CD4-positive, alpha-beta T cell treated with Interleukin-21 for 1 hour (primary cell): ENCODE results near the gene BDKRB1.
"Not testable (repeated sequence)": the region's sequence is repeated elsewhere in the genome, so short reads cannot be mapped to it uniquely, and the experiment has no call there.

ENCODE experiments used
- DNase-seq: peaks from one replicate; pipeline ENCODE4 v3.0.0-alpha.2; 2020

The BDKRB1 gene

DNA sequence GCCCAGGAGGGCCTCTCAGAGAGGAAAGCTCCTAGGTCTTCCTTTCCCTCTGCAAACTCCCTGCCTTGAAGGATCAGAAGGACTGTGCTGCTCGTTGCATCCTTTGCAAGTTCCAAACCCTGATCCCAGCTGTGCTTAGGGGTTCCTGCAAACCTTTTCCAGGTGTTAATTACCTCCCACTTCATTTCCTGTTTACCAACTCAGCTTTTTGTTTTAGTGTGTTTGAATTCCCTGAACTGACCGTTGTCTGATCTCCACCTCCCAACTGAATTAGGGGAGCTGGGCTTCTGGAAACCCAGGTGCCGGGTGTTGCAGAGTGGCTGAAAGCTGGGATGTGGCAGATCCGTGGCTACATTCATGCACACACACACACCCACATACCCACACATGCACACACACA, 20.6 kb upstream of the BDKRB1 start:
- no peak for DNase-seq

DNA sequence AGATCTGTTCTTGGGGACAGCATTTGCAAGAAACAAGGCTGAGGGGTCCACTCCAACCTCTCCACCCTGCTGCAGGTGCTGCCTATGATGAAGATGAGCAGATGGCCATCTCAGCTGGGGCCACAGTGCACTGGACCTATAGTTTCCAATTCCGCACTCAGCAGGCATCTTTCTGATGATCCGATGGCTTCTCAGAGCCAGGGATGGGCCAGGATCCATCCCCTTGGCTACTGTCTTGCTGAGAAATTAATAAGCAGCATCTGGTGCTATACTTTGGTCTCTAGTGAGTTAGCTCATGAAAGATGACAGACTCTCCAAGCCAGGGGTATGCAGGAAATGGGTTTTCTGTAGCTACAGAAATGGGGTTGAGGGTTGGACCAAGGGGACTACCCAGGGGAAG, 18.4 kb upstream of the BDKRB1 start:
- DNase-seq: no peak

DNA sequence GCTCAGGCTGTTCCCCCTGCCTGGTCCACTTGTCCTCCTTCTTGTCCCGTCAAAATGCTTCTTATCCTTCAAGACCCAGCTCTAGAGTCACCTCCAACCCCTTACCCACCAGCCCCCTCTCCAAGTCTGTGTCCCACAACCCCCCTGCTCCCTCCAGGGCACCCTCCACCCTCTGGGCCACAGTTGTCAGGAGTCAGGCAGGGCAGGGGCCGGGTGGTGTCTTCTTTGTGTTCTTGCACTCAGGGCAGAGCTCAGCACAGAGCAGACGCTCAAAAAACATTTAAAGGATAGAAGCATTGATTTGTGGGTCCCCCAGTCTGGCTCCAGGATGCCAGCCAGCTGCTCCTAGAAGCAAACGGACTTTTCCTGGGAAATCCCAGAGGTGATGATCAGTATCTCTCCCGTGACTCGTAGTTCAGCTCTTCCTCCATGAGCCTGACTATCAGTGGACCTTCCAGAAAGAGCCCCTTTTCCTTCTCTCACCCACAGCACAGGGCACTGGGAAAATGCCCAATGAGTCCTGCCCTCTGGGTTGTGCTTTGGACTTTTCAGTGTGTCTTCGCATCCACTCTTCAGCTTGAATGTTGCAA, 17.2 kb upstream of the BDKRB1 start:
- no peak for DNase-seq

DNA sequence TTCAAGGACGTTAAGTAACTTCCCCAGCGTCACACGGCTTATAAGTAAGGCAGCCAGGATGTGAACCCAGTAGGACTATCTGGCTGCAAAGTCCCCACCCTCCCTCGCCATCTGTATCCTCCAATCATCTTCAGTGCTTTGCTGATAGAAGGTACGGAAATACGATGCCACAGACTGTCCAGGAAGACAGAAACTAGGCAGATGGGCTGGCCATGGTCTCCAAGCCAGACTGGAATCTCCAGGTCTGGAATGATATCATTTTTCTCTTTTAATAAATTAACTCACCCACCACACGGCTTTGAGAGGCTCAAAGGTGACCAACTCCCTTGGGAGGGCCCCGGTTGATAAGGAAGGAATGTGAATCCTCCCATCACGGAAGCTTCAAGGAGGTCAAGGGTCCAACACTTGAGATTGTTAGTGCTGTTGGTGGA, 16.3 kb upstream of the BDKRB1 start:
- no peak for DNase-seq

DNA sequence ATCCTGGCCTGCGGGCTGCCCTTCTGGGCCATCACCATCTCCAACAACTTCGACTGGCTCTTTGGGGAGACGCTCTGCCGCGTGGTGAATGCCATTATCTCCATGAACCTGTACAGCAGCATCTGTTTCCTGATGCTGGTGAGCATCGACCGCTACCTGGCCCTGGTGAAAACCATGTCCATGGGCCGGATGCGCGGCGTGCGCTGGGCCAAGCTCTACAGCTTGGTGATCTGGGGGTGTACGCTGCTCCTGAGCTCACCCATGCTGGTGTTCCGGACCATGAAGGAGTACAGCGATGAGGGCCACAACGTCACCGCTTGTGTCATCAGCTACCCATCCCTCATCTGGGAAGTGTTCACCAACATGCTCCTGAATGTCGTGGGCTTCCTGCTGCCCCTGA, 15.4 kb upstream of the BDKRB1 start:
- no peak for DNase-seq

DNA sequence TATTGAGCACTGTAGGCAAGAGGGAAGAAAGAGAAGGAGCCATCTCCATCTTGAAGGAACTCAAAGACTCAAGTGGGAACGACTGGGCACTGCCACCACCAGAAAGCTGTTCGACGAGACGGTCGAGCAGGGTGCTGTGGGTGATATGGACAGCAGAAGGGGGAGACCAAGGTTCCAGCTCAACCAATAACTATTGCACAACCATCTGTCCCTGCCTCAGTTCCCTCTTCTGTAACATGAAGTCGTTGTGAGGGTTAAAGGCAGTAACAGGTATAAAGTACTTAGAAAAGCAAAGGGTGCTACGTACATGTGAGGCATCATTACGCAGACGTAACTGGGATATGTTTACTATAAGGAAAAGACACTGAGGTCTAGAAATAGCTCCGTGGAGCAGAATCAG, 13.9 kb upstream of the BDKRB1 start:
- no peak for DNase-seq

DNA sequence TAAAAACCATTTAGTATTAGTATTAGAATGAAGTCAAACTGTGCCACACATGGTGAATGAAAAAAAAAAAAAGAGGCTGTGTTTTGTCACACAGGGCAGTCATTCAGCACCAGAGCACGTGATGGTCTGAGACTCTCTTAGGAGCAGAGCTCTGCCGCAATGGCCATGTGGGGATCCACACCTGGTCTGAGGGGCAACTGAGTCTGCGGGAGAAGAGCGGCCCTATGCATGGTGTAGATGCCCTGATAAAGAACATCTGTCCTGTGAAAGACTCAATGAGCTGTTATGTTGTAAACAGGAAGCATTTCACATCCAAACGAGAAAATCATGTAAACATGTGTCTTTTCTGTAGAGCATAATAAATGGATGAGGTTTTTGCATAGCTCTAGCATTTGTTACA, 12.2 kb upstream of the BDKRB1 start:
- DNase-seq: no peak

DNA sequence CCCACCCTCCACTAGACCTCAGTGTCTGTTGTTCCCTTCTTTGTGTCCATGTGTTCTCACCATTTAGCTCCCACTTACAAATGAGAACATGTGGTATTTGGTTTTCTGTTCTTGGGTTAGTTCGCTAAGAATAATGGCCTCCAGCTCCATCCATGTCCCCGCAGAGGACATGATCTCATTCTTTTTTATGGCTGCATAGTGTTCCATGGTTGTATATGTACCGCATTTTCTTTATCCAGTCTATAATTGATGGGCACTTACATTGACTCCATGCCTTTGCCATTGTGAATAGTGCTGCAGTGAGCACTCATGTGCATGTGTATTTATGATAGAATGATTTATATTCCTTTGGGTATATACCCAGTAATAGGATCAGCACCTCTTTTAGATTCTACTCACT, 10.9 kb upstream of the BDKRB1 start:
- DNase-seq: not testable (repeated sequence)

DNA sequence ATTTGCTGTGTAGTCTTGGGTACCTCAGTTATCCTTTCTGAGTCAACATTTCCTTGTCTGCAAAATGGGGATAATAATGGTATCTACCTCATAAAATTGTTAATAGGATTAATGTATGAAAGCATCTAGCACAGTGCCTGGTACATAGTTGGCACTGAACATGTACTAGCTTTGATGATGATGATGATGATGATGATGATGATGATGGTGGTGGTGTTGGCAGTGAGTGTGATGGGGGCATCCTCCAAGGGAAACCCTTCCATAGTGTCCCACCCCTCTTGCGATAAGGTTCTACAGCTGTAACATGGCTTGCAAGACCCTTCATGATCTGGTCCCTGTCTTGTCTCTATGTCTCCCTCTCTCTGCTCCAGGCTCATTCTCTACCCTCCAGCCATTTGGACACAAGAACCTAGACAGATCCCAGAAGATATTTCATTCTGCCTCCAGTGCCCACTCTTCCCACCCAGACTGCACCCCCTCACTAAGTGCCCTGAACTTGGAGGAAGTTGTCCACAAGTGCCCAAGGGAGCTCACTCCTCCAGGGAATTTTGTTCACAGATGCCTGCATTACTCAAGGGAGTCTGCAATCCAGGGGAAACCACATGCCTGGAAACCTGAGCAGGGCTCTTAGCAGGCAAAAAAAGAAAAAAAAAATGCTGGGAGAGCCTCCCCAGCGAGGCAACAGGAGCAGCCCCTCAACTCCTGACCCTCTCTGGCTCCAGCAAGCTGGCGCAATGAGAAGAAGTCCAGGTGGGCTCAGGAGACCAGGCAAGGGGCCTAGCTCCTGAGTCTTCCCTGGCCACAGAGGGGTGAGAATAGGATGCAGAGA, 10.1 kb upstream of the BDKRB1 start:
- DNase-seq: no peak

DNA sequence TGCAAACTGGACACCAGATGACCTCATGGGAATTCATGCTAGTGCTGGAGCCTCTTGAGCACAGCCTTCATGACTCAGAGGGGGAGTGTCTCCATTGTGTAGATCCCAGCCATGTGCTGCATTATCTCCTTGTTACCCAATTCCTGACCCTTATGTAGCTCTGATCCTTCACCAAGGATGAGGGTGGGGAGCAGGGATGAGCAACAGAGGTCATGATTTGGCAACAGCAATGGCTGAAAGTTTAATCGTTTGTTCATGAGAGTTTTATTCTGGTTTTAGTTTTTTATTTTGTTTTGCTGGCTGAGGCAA, 9.5 kb upstream of the BDKRB1 start:
- DNase-seq: no peak

DNA sequence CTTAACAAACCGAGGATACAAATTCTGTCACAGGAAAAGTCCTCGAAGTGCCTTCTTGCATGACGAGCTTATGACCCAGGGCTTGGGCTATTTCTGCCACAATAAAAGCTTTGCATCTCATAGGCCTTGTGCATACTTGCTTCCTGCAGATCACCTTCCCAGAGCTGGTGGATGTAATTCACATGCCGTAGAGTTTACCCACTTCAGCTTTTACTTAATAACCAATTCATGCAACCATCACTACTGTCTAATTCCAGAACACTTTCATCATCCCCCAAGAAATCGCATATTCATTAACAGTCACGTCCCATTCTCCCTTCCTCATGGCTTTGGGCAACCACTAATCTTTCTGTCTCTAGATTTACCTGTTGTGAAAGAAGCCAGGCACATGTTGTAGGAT, 9.0 kb upstream of the BDKRB1 start:
- DNase-seq: no peak

DNA sequence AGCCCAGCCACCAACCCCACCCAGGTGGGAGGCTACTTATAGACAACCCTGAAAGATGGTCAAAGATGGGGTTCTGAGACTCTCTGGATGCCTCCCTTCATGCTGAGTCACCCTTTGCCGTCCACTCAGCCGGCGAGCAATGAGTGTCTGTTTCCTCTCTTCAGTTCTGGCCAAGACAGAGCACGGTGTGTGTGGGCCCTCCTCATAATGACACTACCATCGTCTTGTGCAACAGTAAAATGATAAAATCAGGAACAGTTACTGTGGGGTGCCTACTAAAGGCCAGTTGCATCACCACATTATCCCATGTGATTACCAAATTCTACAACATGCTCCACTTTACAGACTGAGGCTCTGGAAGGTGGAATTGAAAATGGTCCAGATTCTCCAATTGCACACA, 7.0 kb upstream of the BDKRB1 start:
- DNase-seq: no peak

DNA sequence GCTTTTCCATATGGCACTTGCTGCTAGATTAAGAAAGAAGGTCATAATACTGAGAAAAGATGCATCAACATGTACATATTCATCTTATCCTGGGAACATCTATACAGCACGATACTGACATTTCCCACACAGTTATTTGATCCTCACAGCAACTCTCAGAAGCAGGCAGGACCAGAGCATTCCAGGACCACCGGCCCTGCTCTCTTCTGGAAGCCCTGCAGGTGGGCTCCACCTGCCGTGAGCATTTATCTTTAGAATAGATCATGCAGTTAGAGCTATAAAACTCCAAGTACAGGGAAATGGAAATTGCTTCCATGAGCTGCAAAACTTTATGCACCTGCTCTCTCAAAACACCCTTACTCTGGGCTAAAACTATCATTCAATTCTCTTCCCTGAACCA, 5.5 kb upstream of the BDKRB1 start:
- DNase-seq: no peak

DNA sequence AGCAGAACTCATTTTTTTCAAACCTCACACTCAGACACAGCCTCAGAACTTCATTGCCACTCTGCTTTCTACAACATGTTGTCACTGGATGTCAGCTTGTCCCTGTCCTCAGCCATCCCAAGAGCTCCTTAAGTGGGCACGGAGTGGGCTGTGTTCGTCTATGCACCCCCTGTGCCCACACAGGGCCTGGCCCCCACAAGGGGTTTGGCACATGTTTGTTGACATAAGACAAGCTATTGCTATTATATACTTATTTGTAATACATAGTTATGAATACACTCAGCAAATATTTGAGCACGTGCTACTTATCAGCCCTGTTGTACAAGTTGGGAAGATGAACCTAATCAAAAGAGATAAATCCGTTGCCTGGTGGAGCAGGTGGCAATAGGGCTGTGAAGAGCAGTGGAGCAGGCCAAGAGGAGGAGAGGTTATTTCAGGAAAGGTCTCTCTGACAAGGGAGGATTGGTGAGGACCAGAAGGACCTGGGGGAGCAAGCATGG, 4.3 kb upstream of the BDKRB1 start:
- no peak for DNase-seq

DNA sequence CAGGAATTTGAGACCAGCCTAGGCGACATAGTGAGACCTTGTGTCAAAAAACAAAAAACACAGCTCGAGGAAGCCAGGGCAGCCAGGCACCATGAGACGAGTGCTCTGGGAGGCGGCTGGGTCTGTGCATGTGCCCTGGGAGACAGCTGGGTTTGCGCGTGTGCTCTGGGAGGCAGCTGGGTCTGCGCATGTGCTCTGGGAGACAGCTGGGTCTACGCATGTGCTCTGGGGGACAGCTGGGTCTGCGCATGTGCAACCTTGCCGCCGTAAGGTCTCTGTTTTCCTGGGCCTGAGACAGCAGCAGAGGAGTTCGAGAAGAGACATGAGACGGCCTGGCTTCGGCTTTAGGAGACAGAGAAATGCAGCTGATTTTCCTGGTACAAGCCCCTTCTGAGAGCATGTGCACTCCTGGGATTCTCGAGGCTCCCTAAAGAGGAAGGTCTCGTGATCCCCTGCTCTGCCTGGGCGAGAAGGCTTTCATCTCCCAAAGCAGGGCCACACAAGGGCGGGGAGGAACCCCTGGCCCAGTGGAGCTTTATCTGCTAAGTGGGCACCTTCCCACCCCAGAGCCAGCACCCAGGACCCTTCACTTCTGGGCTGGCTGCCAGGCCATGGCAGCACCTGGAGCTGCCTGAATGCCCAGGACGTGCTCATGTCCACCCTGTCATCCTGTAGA, 3.5 kb upstream of the BDKRB1 start:
- no peak for DNase-seq

DNA sequence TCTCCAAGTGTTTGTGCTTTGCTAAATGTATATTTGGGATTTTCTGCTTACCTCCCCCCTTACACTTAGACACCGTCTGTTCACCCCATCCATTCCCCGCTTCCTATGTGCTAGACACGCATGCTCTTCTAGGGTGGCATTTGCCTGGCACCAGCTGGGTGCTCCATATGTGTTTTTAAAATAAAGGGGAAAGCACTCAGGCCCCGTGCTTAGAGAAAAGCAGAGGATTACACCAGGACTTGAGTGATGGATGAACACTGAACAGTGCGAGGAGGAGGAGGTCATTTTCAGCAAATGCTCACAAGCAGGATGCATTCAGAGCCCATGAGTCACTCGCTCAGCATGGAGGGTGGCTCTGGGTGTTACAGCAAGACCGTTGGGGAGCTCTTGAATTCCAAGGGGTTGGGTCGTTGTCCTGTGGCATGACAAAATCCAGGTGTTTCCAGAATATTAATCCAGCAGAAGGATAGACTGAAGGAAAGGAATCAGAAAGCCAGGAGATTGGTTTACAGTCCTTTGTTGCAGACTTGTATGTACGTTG, 2.9 kb upstream of the BDKRB1 start:
- DNase-seq: no peak

DNA sequence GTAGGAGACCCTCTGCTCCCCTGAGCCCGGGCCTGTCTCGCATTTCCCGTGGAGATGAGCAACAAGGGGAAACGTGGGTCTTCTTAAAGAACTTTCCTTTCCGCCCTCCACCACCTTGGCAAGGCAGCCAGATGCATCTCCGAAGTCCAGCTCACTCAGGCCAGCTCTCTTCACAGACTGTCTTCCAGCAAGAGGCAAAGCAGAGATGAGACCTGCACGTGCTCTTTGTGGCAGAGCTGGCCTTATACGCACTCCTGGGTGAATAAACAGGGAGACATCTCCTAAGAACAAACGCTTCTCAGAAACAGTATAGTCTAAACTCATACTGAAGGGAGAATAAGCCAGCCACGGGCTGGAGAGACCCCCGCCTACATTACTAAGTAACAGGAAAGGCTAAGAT, 1.3 kb upstream of the BDKRB1 start:
- no peak for DNase-seq

DNA sequence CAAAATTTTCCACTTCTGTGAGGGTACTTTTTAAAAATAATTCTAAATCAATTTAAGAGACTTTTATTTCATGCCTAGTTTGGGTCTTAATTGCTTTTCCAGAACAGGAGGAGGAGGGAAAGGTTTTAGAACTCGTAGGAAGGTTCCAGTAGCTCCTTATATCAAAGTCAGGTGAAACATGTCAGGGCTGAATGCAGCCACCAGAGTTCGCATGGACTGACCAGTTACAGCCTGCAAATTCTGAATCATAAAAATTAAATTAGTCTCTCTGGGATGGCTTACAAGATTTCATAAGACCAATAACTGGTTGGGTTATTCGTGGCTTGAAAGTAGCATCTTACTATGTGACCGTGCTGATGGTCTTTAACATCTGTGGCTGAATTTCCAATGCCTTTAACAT, 397 bp downstream of the BDKRB1 start:
- DNase-seq: no peak

DNA sequence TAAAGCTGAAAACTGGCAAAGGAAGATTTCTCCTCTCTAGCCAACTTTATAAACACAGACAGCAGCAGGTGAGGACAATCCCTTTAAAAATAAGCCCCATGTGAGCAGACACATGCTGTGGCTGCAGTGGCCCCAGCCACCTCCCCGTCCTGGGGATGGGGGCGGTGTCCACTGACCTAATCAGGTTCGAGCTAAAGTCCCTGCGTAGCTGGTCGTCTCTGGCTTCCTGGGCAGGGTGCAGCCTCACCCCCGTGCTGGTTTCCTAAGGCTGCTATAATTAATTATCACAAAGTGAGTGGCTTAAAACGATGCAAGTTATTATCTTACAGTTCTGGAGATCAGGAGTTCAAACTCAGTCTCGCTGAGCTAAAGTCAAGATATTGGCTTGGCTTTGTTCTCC, 1.0 kb downstream of the BDKRB1 start:
- no peak for DNase-seq

DNA sequence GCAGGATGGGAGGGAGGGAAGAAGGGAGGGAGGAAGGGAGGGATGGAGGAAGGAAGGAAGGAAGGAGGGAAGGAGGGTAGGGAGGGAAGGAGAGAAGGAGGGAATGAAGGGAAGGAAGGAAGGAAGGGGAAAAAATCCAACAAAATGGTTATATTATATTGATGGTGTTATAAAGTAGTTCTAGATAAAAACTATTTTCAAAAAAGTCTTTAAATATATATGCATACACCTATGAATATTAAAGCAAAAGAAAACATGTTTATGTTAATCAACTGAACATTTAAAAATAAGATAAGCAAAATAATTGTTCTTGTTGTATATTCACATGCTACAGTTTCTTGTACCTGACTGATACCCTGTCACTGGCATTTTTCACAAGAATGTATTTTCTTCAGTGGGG, 1.9 kb downstream of the BDKRB1 start:
- DNase-seq: no peak

DNA sequence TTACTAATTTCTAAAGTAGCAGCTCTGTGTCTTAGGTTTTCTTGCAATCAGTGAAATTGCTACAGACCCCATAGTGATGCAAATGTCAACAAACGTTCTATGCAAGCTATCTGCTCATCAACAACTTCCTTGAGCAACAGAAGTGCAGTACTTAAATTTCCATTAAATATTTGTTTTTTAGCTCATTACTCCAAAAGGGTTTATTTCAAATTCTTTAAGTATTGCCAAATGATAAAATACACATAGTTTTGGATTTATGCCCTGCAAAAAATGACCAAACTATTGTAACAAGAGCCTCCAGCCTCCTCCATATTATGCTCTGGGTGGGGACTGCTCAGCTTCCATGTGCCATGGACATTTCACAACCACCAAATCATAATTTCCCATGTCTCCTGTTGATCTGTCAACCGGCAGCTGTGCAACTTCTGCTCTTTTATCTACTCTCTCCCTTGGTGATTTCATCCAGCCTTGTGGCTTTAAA, 4.4 kb downstream of the BDKRB1 start:
- DNase-seq: no peak

DNA sequence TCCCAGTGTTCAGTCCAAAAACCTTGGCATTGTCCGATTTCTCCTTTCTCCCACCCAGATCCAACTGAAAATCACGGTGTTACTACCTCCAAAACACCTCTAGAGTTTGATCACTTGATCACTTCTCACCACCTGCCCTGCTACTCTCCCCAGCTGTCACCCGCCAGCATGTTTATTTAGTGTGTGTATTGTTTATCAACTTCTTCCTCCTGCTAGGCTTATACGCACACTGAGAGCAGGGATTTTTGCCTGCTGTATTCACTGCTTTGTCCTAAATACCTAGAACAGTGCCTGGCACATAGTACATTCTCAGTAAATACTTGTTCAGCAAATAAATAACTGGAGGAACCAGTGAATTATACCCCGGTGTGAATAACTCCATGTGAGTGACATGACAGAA, 5.0 kb downstream of the BDKRB1 start:
- no peak for DNase-seq

DNA sequence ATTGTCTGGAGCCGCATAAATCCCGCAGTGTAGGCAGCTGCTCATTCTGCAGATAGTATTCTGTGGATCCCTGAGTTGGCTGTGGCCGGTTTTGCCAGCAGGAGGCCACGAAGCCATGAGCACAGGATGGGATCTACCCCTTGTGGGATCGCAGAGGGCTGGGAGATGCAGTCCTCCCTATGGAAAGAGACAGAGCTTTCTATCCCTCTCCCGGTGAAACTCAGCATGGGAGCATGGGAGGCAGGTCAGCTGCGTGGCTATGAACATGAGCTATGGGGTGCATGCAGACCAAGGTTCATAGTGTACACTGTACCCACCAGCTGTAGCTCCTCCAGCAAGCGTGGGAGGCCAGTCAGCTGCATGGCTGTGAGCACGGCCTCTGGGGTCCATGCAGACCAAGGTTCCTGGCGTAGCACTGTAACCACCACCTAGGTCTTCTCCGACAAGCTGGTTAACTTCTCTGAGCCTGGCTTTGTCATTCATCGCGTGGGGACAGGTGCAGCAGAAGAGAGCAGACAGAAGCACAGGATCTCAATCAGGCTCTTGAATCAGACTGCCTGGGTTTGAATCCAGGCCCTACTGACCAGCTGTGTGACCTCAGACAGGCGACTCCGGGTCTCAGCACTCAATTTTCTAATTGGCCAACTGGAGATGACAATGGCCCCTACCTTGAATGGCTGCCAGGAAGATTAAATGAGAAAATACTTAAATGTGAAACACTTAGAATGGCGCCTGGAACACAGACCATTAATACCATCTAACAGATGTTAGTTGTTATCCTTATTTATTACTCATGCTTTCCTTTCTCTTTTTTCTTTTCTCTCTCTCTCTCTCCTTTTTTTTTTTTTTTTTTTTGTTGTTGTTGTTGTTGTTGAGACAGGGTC, 6.0 kb downstream of the BDKRB1 start:
- DNase-seq: no peak
